Measurements from ENCODE around the gene MARF1. TPM values are rescaled to one million over a fixed set of nuclear protein-coding genes. Genes with fewer than 3 reads are reported as not detected.

The MARF1 gene
- total RNA-seq, 1 experiment from 2014 or later = 59.4 TPM

GRCh38 chr16:15594711-15595320 lies 48.1 kb downstream of the MARF1 start:
- Histone ChIP-seq H3K36me3 (ENCODE audit: control insufficient read depth in 1 of 2, insufficient read depth in 2 of 2, low read length in 2 of 2) (peaks cover 21 to 27% of the 10 kb centered on the region in 2 experiments; a peak in 2 of 4 replicates), H3K79me2 (ENCODE audit: insufficient read depth, low read length) (no peaks in the 10 kb centered on the region)

GRCh38 chr16:15593235-15593634 lies 49.7 kb downstream of the MARF1 start:
- Histone ChIP-seq H3K79me2 (ENCODE audit: insufficient read depth, low read length) (no peaks in the 10 kb centered on the region), H3K4me3 (replicated peaks in 1 of 2; ENCODE audit: low read depth in 1 of 2, low read length in 2 of 2) (no peak overlapping the region), H3K9ac (ENCODE audit: low read length) (no peak overlapping the region), H3K27me3 (ENCODE audit: insufficient read depth, low read length) (no peaks in the 10 kb centered on the region), H3K27ac (ENCODE audit: low read depth, low read length) (peak overlapping the region; percentile 89; the same call in 1 of the 2 replicates), H3K4me1 (ENCODE audit: control insufficient read depth in 1 of 2, insufficient read depth in 2 of 2, low read length in 2 of 2) (peaks cover 42 to 65% of the 10 kb centered on the region in 2 experiments), H3K4me2 (ENCODE audit: low read length) (peak overlapping the region; percentile 58; the same call in 1 of the 2 replicates), H3K9me3 (ENCODE audit: control insufficient read depth in 1 of 2, insufficient read depth in 1 of 2, low read depth in 1 of 2, low read length in 2 of 2) (no peaks in the 10 kb centered on the region), H4K20me1 (ENCODE audit: insufficient read depth) (no peaks in the 10 kb centered on the region), H2AFZ (ENCODE audit: low read depth, low read length, poor library complexity, severe bottlenecking) (no peak overlapping the region), H3K9me2 (ENCODE audit: insufficient read depth) (no peaks in the 10 kb centered on the region), H3K36me3 (ENCODE audit: control insufficient read depth in 1 of 2, insufficient read depth in 2 of 2, low read length in 2 of 2) (peaks cover 11 to 26% of the 10 kb centered on the region in 2 experiments; a peak in 2 of 4 replicates)
- intact Hi-C loops (cut with micrococcal nuclease) = loop anchor here (5.0 kb wide), 1 partner anchor 111 kb away; no protein-coding TSS in a partner anchor
- TF ChIP-seq SP1 (IDR thresholded peaks at IDR 0.05; ENCODE audit: low read depth) (0 out of 2 replicates have a peak, but pooled peaks have one; percentile 16), CTCF (IDR thresholded peaks at IDR 0.05 in 2 of 3, conservative IDR thresholded peaks at IDR 0.05 in 1 of 3; ENCODE audit: borderline replicate concordance in 1 of 3, insufficient read depth in 1 of 3, low read depth in 2 of 3, low read length in 2 of 3) (no peak), JUND (IDR thresholded peaks at IDR 0.05) (peak; percentile 39; the same call in 1 of the 2 replicates), EGR1 (IDR thresholded peaks at IDR 0.05; ENCODE audit: low read depth) (peak; percentile 57)
- no peak for ATAC-seq
- ChIA-PET CTCF (no interaction called here), POLR2A (interaction anchor here (0.7 to 0.8 kb wide), 3 partner anchors 39 to 157 kb away, joined by 3 to 4 read pairs (median 4); partner anchors contain the start of gene MARF1), RAD21 (ENCODE audit: low non-redundant PET in 1 of 2, low total read pairs in 2 of 2, uncharacterized antibody in 2 of 2, unreplicated experiment in 2 of 2) (no interaction called here)
- BruUV-seq (replicated peaks) = no TSS peak
- DNase-seq (ENCODE audit: low read depth, low spot score) = no peak

More at GRCh38 chr16:15594711-15595320, 48.1 kb downstream of the MARF1 start:
- Histone ChIP-seq H3K9me2 (ENCODE audit: insufficient read depth) (no peaks in the 10 kb centered on the region), H3K4me2 (ENCODE audit: low read length) (no peak overlapping the region), H3K4me3 (replicated peaks in 1 of 2; ENCODE audit: low read depth in 1 of 2, low read length in 2 of 2) (no peak overlapping the region), H3K27me3 (ENCODE audit: insufficient read depth, low read length) (no peaks in the 10 kb centered on the region), H3K9ac (ENCODE audit: low read length) (no peak overlapping the region), H3K27ac (ENCODE audit: low read depth, low read length) (no peak overlapping the region), H2AFZ (ENCODE audit: low read depth, low read length, poor library complexity, severe bottlenecking) (no peak overlapping the region), H3K9me3 (ENCODE audit: control insufficient read depth in 1 of 2, insufficient read depth in 1 of 2, low read depth in 1 of 2, low read length in 2 of 2) (no peaks in the 10 kb centered on the region), H3K4me1 (ENCODE audit: control insufficient read depth in 1 of 2, insufficient read depth in 2 of 2, low read length in 2 of 2) (peaks cover 28 to 52% of the 10 kb centered on the region in 2 experiments), H4K20me1 (ENCODE audit: insufficient read depth) (no peaks in the 10 kb centered on the region)
- DNase-seq (ENCODE audit: low read depth, low spot score) (no peak), ATAC-seq (no peak)
- no peak for TF ChIP-seq EZH2 (IDR thresholded peaks at IDR 0.05)
- ChIA-PET POLR2A (interaction anchor here (0.6 kb wide), 1 partner anchor 48 kb away, joined by 3 read pairs; the partner anchor contains the start of gene MARF1), RAD21 (ENCODE audit: low non-redundant PET in 1 of 2, low total read pairs in 2 of 2, uncharacterized antibody in 2 of 2, unreplicated experiment in 2 of 2) (no interaction called here), CTCF (no interaction called here)
- no TSS peak for BruUV-seq (replicated peaks)
- intact Hi-C loops (cut with micrococcal nuclease) = loop anchor here (5.0 kb wide), 1 partner anchor 113 kb away; no protein-coding TSS in a partner anchor

Measured in HCT116 (cell line).